Astrocyte (in vitro differentiated cells and primary cell): Measurements from ENCODE around the gene TFF2. TPM values are rescaled to one million over a fixed set of nuclear protein-coding genes. Genes with fewer than 3 reads are reported as not detected.

Experiments used
- DNase-seq: peaks from one replicate; pipeline ENCODE4 v3.0.0-alpha.2; 2010; ENCODE audit warnings: low read depth
- FAIRE-seq: peaks from 2 replicates; lab custom pipeline; 2011; peaks lifted over from hg19 to GRCh38; lab: Jason Lieb, UNC
- H2AFZ ChIP-seq: 2 replicates; pipeline ENCODE4 v1.6.0; 2012; ENCODE audit warnings: low read depth, low read length, inconsistent platforms
- H3K27ac ChIP-seq: 2 replicates; pipeline ENCODE4 v1.5.1; 2011; ENCODE audit warnings: low read depth, low read length, inconsistent platforms
- H3K27me3 ChIP-seq: 2 replicates; pipeline ENCODE4 v1.6.0; 2011; ENCODE audit warnings: low read length, inconsistent platforms; ENCODE audit not compliant: insufficient read depth
- H3K36me3 ChIP-seq: 2 replicates; pipeline ENCODE4 v1.5.1; 2011; ENCODE audit warnings: low read length, inconsistent platforms; ENCODE audit not compliant: insufficient read depth
- H3K4me1 ChIP-seq: 2 replicates; pipeline ENCODE4 v1.5.1; 2011; ENCODE audit warnings: low read length, inconsistent platforms; ENCODE audit not compliant: insufficient read depth
- H3K4me2 ChIP-seq: 2 replicates; pipeline ENCODE4 v1.6.0; 2012; ENCODE audit warnings: low read length, inconsistent platforms
- H3K4me3 ChIP-seq: 2 replicates; pipeline ENCODE4 v1.5.1; 2011; ENCODE audit warnings: low read depth, mild to moderate bottlenecking, low read length, inconsistent platforms; ENCODE audit not compliant: insufficient read depth
- H3K79me2 ChIP-seq: 2 replicates; pipeline ENCODE4 v1.6.0; 2012; ENCODE audit warnings: mild to moderate bottlenecking, low read length, inconsistent platforms; ENCODE audit not compliant: insufficient read depth
- H3K9ac ChIP-seq: 2 replicates; pipeline ENCODE4 v1.6.0; 2012; ENCODE audit warnings: mild to moderate bottlenecking, low read length, inconsistent platforms
- H3K9me3 ChIP-seq: 2 replicates; pipeline ENCODE4 v1.5.1; 2012; ENCODE audit warnings: low read depth, mild to moderate bottlenecking, low read length, inconsistent platforms; ENCODE audit not compliant: insufficient read depth
- H4K20me1 ChIP-seq: 2 replicates; pipeline ENCODE4 v1.6.0; 2012; ENCODE audit warnings: low read length, inconsistent platforms; ENCODE audit not compliant: insufficient read depth
- H3K27ac Mint-ChIP-seq: one replicate; pipeline ENCODE4 v1.8.0; 2021; ENCODE audit warnings: mild to moderate bottlenecking, mixed read lengths; ENCODE audit not compliant: unreplicated experiment
- H3K27me3 Mint-ChIP-seq: one replicate; pipeline ENCODE4 v1.8.0; 2021; ENCODE audit warnings: low read depth, mixed read lengths; ENCODE audit not compliant: unreplicated experiment
- H3K36me3 Mint-ChIP-seq: one replicate; pipeline ENCODE4 v1.8.0; 2021; ENCODE audit warnings: low read depth, mixed read lengths; ENCODE audit not compliant: unreplicated experiment
- H3K4me1 Mint-ChIP-seq: one replicate; pipeline ENCODE4 v1.8.0; 2021; ENCODE audit warnings: low read depth, mixed read lengths; ENCODE audit not compliant: unreplicated experiment
- H3K4me3 Mint-ChIP-seq: one replicate; pipeline ENCODE4 v1.8.0; 2021; ENCODE audit warnings: mild to moderate bottlenecking, moderate library complexity, mixed read lengths; ENCODE audit not compliant: unreplicated experiment
- H3K9me3 Mint-ChIP-seq: one replicate; pipeline ENCODE4 v1.8.0; 2021; ENCODE audit warnings: mild to moderate bottlenecking, mixed read lengths; ENCODE audit not compliant: unreplicated experiment
- CTCF ChIP-seq: IDR thresholded peaks from 2 replicates; pipeline ENCODE4 v1.5.1; 2011; ENCODE audit warnings: low read depth, mild to moderate bottlenecking, inconsistent platforms, low read length, moderate library complexity; ENCODE audit not compliant: insufficient read depth
- EZH2 ChIP-seq: IDR thresholded peaks from 2 replicates; pipeline ENCODE4 v1.6.1; 2012; ENCODE audit warnings: mild to moderate bottlenecking, low read length, inconsistent platforms; ENCODE audit not compliant: insufficient read depth
- total RNA-seq: library from RNA; stranded (reverse); gene quantifications from 2 replicates; pipeline ENCODE4 v1.2.1, GENCODE V29; 2021

TFF2 gene
- total RNA-seq, 1 donor from 2014 or later = not detected

DNA sequence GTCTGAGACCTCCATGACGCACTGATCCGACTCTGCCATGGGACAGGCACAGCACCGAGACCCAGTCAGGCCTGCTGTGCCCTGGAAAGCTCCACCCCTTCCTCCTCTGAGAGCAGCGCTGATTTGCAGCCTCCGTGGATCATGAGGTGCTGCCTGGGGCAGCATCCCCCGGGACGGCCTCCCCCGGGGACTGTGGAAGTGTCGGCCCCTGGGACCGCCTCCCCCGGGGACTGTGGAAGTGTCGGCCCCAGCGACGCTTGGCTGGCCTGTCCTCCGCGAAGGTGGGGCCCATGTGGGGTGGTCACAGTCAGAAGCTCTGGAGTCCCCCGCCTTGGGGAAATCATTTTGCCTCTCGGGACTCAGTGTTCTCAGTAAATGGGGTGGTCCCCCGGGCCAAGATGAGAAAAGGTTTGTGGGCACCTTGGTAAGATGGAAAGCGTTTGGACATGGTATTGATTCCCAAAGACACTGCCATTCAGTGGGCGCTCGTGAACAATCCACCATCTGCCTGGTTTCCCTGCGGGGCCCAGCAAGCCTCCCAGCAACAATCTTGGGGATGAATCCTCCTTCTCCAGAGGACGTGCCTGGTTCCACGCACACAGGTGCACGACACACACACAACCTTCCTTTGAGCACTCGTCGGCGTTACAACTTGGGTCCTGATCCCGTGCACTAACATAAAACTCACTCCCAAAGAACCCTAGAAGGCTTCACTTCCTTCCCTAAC is 3.0 kb downstream of the TFF2 start:
- H2AFZ ChIP-seq = no peak overlapping the region
- Mint-ChIP-seq H3K27ac (no peak overlapping the region), H3K9me3 (peaks cover 4% of the 10 kb centered on the region), H3K4me3 (no peak overlapping the region), H3K36me3 (no peaks in the 10 kb centered on the region), H3K4me1 (no peaks in the 10 kb centered on the region), H3K27me3 (peaks cover 27% of the 10 kb centered on the region)
- no peaks in the 10 kb centered on the region for H3K79me2 ChIP-seq
- no peak overlapping the region for H3K9ac ChIP-seq
- no peaks in the 10 kb centered on the region for H3K27me3 ChIP-seq
- no peak overlapping the region for H3K4me2 ChIP-seq
- H4K20me1 ChIP-seq = no peaks in the 10 kb centered on the region
- DNase-seq (no peak), FAIRE-seq (no peak)
- no peaks in the 10 kb centered on the region for H3K36me3 ChIP-seq
- no peaks in the 10 kb centered on the region for H3K4me1 ChIP-seq
- no peaks in the 10 kb centered on the region for H3K9me3 ChIP-seq
- no peak overlapping the region for H3K27ac ChIP-seq
- no peak for TF ChIP-seq EZH2
- TF ChIP-seq CTCF = no peak
- H3K4me3 ChIP-seq = no peak overlapping the region

DNA sequence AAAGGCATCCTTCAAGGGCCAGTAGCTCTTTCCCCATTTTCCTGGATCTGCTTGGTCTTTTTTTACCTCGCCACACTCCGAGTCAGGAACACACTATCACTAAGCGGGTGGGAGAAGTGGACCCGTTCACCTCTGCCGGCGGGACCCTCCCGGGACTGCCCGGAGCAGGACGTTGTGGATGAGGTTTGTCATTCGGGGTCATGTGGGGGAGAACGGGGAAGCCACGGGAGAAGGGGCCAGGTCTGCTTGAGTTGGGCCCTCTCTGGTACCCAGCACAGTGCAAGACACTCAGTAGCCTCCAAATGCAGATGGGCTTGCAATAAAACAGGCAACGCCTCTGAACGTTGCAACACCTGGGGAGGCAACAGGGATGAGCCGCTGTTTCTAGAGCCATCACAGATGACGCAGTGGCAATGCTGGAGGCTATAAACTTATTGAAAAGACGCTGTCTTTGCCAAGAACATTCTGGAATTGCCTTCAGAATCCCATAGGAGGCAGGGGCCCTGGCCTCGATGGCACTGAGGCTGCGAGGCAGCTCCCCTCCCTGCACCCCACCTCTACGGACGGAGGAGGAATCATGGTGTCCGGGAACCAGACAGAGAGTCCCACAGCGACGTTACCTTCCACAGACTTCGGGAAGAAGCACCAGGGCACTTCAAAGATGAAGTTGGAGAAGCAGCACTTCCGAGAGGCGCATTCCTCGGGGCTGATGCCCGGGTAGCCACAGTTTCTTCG is 3.8 kb downstream of the TFF2 start:
- Mint-ChIP-seq H3K36me3 (no peaks in the 10 kb centered on the region), H3K4me3 (no peak overlapping the region), H3K9me3 (peaks cover 3% of the 10 kb centered on the region), H3K27me3 (peaks cover 21% of the 10 kb centered on the region), H3K4me1 (no peaks in the 10 kb centered on the region), H3K27ac (no peak overlapping the region)
- TF ChIP-seq CTCF = no peak
- no peak for TF ChIP-seq EZH2
- Histone ChIP-seq H3K27ac (no peak overlapping the region), H3K27me3 (no peaks in the 10 kb centered on the region), H3K4me2 (no peak overlapping the region), H3K4me3 (no peak overlapping the region), H3K9me3 (no peaks in the 10 kb centered on the region), H3K79me2 (no peaks in the 10 kb centered on the region), H2AFZ (no peak overlapping the region), H3K9ac (no peak overlapping the region), H4K20me1 (no peaks in the 10 kb centered on the region), H3K36me3 (no peaks in the 10 kb centered on the region), H3K4me1 (no peaks in the 10 kb centered on the region)
- DNase-seq (no peak), FAIRE-seq (no peak)

- Histone ChIP-seq H3K4me2 (no peak overlapping the region), H2AFZ (no peak overlapping the region), H3K79me2 (no peaks in the 10 kb centered on the region), H3K9me3 (no peaks in the 10 kb centered on the region), H3K4me3 (no peak overlapping the region), H3K27me3 (no peaks in the 10 kb centered on the region), H3K4me1 (no peaks in the 10 kb centered on the region), H3K36me3 (no peaks in the 10 kb centered on the region), H3K9ac (no peak overlapping the region), H3K27ac (no peak overlapping the region), H4K20me1 (no peaks in the 10 kb centered on the region)
- no peak overlapping the region for H3K4me3 Mint-ChIP-seq
- H3K4me1 Mint-ChIP-seq = no peaks in the 10 kb centered on the region
- TF ChIP-seq EZH2 = no peak
- no peak for TF ChIP-seq CTCF
- H3K27ac Mint-ChIP-seq = no peak overlapping the region
- DNase-seq (no peak), FAIRE-seq (no peak)
- H3K9me3 Mint-ChIP-seq = peaks cover 3% of the 10 kb centered on the region
- no peaks in the 10 kb centered on the region for H3K36me3 Mint-ChIP-seq
- peaks cover 20% of the 10 kb centered on the region for H3K27me3 Mint-ChIP-seq
These were observed 4.4 kb downstream of the TFF2 start for GRCh38 chr21:42346441-42346840.
